HL-60 (cell line): ENCODE data around the gene ROBO1.

ENCODE experiments used
- CTCF ChIP-seq: IDR thresholded peaks from one replicate; pipeline ENCODE4 v1.5.1; 2011; ENCODE audit warnings: low read length, control low read depth, inconsistent platforms; ENCODE audit not compliant: insufficient read depth
- POLR2AphosphoS5 ChIP-seq: IDR thresholded peaks from 2 replicates; pipeline ENCODE4 v1.6.1; 2012; ENCODE audit warnings: low read depth

DNA sequence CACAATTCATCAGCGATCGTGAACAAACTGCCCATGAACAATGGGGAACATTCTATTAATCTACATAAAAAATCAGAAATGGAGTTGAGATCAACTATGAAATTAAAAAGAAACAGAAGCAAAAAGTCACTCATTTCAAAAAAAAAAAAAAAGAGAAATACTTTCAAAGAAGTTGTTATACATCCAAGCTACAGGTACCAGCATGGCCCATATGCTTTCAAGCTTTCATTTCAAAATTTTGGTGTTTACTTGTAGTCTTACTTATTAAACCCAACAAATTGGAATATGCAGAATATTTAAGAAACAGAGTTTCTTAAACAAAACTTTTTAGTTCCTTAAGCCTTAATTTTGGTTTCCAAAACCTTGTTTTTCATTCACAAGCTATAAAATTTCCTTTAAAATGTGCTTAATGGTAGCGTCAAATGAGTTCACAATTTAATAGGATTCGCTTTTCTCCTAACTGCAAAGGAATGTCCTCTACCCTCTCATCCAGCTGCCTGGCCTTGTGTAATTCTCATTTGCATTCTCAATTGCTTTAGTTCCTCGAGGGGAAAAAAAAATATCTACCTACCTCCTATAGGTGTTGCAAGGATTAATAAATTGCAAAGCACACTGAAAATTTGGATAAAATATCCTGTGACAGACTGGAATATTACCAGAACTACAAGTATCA is 565.2 kb downstream of the ROBO1 start:
- no peak for TF ChIP-seq CTCF
- TF ChIP-seq POLR2AphosphoS5: no peak
